Right atrium auricular region (tissue), 2 donors: ENCODE results near the gene RBKS. TPM values are rescaled to one million over a fixed set of nuclear protein-coding genes. Genes with fewer than 3 reads are reported as not detected.

ENCODE experiments used
- DNase-seq: peaks from one replicate; pipeline ENCODE4 v3.0.0-alpha.2; 2019; ENCODE audit warnings: low spot score
- H3K27ac ChIP-seq, 2 donors: fragments of 200-600 bp; sonication (generic); 1 replicate in 1 of 2; 2 replicates in 1 of 2; pipeline ENCODE4 v1.5.1; 2016 to 2019
- H3K27me3 ChIP-seq, 2 donors: fragments of 200-600 bp; sonication (generic); one replicate each; pipeline versions ENCODE4 v1.5.1 to v1.6.0; 2017 to 2019
- H3K36me3 ChIP-seq: fragments of 200-600 bp; sonication (generic); one replicate; pipeline ENCODE4 v1.5.1; 2016
- H3K4me1 ChIP-seq, 2 donors: fragments of 200-600 bp; sonication (generic); one replicate each; pipeline versions ENCODE4 v1.5.1 to v1.6.0; 2017 to 2019
- H3K4me3 ChIP-seq, 2 donors: fragments of 200-600 bp; sonication (generic); 1 replicate in 1 of 2; 2 replicates in 1 of 2; pipeline ENCODE4 v1.5.1; 2017 to 2019; ENCODE audit warnings: mild to moderate bottlenecking in 1 of 2, moderate library complexity in 1 of 2
- H3K9me3 ChIP-seq, 2 donors: fragments of 200-600 bp; sonication (generic); one replicate each; pipeline ENCODE4 v1.5.1; 2019
- total RNA-seq, 2 donors: library from RNA; depleted of rRNA; stranded (reverse); fragments of >200 nt; gene quantifications; one replicate each; pipeline ENCODE4 v1.1.0, GENCODE V29; 2016
- TF ChIP-seq, protein P1 (sequence below), 2 donors: fragments of 200-600 bp; sonication (generic); IDR thresholded peaks; one replicate each; pipeline ENCODE4 v1.5.1; 2019; ENCODE audit warnings: antibody characterized with exemption in 2 of 2

RBKS gene
- total RNA-seq, 2 donors from 2014 or later = 1.6 to 2.1 TPM

DNA sequence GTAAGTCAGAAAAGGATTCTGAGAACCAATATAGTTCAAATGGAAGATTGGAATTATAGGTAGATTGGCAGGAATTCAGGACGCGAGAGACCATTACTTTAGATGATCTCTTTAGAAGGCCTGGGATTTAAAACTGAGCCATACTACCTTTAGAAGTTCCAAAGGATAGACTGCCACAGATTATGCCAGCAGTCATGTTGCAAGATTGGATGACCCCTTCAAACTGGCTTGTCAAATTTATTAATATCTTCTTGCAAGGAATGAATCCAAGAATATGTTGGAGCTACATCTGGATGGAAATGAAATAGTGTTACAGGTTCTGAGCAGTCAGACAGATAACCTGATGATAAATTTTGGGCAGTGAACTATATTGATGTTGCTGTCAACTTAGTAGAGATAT, 22.3 kb upstream of the RBKS start:
- Histone ChIP-seq H3K4me1 (peaks cover 0 to 37% of the 10 kb centered on the region in 2 donors), H3K36me3 (no peaks in the 10 kb centered on the region), H3K27me3 (no peaks in the 10 kb centered on the region), H3K9me3 (no peaks in the 10 kb centered on the region), H3K4me3 (no peak overlapping the region), H3K27ac (no peak overlapping the region)
- TF ChIP-seq, protein P1, sequence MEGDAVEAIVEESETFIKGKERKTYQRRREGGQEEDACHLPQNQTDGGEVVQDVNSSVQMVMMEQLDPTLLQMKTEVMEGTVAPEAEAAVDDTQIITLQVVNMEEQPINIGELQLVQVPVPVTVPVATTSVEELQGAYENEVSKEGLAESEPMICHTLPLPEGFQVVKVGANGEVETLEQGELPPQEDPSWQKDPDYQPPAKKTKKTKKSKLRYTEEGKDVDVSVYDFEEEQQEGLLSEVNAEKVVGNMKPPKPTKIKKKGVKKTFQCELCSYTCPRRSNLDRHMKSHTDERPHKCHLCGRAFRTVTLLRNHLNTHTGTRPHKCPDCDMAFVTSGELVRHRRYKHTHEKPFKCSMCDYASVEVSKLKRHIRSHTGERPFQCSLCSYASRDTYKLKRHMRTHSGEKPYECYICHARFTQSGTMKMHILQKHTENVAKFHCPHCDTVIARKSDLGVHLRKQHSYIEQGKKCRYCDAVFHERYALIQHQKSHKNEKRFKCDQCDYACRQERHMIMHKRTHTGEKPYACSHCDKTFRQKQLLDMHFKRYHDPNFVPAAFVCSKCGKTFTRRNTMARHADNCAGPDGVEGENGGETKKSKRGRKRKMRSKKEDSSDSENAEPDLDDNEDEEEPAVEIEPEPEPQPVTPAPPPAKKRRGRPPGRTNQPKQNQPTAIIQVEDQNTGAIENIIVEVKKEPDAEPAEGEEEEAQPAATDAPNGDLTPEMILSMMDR (IDR thresholded peaks at IDR 0.05) = no peak
- DNase-seq = no peak

DNA sequence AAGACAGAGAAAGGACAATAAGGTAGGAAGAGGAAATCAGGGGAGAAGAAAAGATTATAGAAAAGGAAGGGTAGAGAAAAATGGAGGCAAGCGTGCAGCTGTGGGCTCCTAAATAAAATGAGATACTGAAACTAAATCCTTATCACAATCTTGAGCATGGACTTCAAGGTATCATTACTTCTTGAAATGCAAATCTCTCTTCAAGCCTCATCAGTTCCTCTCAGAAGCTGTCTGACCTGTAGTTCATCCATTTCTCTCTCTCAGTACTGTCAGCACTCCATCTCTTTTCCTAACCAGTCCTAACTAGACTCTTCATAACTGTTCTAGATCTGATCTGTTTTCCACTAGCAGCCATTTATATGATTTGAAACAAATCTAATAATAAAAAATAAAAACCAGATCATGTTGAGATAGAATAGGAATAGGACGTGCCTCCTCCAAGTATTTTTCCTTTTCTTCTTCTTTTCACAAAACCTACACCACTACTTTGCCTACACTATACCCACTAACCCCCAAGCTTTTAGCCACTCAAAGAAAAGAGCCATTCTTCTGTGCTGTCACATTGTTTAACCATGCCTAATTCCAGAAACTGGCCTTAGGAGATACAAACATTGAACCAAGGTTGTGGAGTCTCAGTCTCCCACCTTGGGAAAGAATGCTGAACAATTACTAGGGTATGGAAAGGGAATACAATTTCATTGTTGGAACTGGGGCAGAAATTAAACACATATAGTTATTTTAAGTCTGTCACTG, 21.4 kb upstream of the RBKS start:
- TF ChIP-seq, protein P1 (IDR thresholded peaks at IDR 0.05) = no peak
- no peak overlapping the region for H3K27ac ChIP-seq
- H3K9me3 ChIP-seq = no peaks in the 10 kb centered on the region
- no peaks in the 10 kb centered on the region for H3K36me3 ChIP-seq
- H3K4me1 ChIP-seq = peaks cover 0 to 46% of the 10 kb centered on the region in 2 donors
- H3K4me3 ChIP-seq = no peak overlapping the region
- no peaks in the 10 kb centered on the region for H3K27me3 ChIP-seq
- no peak for DNase-seq

DNA sequence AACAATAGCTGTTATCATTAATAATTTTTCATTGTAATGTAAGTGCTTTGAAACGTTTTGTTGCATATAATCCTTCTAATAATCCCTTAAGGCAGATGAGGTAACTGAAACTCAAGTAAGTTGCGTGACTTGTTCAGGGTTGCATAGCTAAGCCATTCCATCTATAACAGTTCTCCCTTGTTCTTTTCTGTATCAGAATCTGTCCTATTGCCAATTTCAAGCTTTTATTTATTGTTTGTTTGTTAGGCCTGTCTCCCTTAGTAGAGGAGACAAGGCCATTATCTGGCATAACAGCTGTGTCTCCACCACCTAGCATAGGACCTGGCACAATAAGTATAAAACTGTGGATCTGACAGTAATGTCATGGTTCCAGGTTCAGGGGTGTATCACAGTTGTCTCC, 19.7 kb upstream of the RBKS start:
- H3K9me3 ChIP-seq = no peaks in the 10 kb centered on the region
- H3K36me3 ChIP-seq = no peaks in the 10 kb centered on the region
- DNase-seq = no peak
- peaks cover 0 to 39% of the 10 kb centered on the region in 2 donors for H3K4me1 ChIP-seq
- TF ChIP-seq, protein P1 (IDR thresholded peaks at IDR 0.05) = no peak
- H3K27me3 ChIP-seq = no peaks in the 10 kb centered on the region
- no peak overlapping the region for H3K27ac ChIP-seq
- no peak overlapping the region for H3K4me3 ChIP-seq

DNA sequence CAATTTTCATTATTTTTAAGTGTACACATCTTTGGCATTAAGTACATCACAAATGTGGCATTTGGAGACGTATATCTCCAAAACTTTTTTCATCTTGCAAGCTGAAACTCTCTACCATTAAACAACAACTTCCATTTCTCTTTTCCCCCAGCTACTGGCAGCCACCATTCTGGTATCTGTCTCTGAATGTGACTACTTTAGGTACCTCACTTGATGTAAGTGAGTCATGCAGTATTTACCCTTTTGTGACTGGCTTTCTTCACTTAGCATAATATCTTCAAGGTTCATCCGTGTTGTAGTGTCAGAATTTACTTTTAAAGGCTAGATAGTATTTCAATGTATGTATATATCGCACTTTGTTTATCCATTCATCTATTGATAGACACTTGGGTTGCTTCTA, 17.4 kb upstream of the RBKS start:
- Histone ChIP-seq H3K9me3 (no peaks in the 10 kb centered on the region), H3K4me3 (no peak overlapping the region), H3K4me1 (peaks cover 0 to 31% of the 10 kb centered on the region in 2 donors), H3K27ac (no peak overlapping the region), H3K36me3 (no peaks in the 10 kb centered on the region), H3K27me3 (no peaks in the 10 kb centered on the region)
- TF ChIP-seq, protein P1 (IDR thresholded peaks at IDR 0.05) = no peak
- no peak for DNase-seq

DNA sequence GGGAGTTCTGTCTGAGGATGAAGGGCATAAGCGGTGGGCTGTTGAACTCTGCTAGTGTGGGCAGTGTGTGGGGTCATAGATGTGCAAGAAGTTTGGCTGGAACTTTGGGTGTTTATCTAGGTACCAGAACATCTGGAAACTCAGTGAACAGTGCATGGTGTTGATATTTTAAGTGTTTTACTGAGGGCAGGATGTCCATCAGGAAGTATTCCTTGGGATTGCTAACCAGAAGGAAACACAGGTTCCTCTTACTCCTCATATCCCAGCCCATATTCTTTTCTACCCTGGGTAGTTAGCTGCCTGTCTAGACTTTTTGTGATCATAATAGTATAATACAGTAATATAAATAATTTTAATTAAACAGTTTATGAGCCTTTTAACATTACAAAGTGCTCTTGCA, 15.9 kb upstream of the RBKS start:
- Histone ChIP-seq H3K36me3 (no peaks in the 10 kb centered on the region), H3K27ac (no peak overlapping the region), H3K9me3 (no peaks in the 10 kb centered on the region), H3K4me3 (no peak overlapping the region), H3K27me3 (no peaks in the 10 kb centered on the region), H3K4me1 (peaks cover 0 to 24% of the 10 kb centered on the region in 2 donors)
- TF ChIP-seq, protein P1 (IDR thresholded peaks at IDR 0.05) = no peak
- no peak for DNase-seq

DNA sequence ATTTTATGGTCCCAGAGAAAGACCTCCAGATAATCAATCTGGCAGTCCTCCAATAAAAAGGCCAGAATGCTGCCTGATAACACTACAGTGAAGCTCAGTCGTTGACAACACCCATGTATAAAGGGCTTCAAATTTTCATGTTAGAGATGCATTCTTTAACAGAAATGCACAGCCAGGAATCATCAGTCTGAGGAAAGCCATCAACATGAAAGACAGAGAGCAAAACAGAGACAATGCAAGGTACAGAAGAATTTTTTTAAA, 14.1 kb upstream of the RBKS start:
- peaks cover 0 to 24% of the 10 kb centered on the region in 2 donors for H3K4me1 ChIP-seq
- H3K27ac ChIP-seq = no peak overlapping the region

More for the DNA sequence above, 14.1 kb upstream of the RBKS start:
- H3K4me3 ChIP-seq = no peak overlapping the region
- TF ChIP-seq, protein P1 (IDR thresholded peaks at IDR 0.05) = no peak
- no peaks in the 10 kb centered on the region for H3K9me3 ChIP-seq
- no peak for DNase-seq
- H3K27me3 ChIP-seq = no peaks in the 10 kb centered on the region
- H3K36me3 ChIP-seq = no peaks in the 10 kb centered on the region
